ENCODE data around the gene PRR7.

The PRR7 gene

DNA sequence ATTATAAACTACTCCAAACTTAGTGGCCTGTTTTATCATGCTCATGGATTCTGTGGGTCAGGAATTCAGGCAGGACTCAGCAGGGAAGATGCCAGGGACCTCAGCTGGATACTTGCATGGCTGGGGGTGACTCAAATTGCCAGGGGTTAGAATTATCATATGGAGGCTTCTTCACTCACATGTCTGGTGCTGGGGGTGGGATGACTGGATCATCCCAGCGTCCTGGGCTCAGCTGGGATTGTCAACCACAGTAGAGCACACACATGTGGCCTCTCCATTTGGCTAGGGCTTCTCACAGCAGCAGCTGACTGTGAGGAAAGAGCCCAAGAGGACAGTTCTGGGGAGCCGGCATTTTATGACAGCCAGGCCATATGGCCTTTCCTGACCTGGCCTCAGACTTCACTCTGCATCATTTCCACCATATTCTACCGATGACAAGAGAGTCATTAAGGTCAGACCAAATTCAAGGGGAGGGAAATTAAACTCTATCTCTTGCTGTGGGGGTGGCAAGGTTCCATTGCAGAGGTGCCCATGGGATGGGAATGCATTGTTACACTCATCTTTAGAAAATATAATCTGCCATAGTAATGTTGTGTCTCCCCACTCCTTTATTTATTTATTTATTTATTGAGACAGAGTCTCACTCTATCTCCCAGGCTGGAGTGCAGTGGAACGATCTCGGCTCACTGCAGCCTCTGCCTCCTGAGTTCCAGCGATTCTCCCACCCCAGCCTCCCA lies 25.4 kb upstream of the PRR7 start:
- DNase-seq (ENCODE audit: low read depth in 2 of 3, low spot score in 2 of 3): no peak

DNA sequence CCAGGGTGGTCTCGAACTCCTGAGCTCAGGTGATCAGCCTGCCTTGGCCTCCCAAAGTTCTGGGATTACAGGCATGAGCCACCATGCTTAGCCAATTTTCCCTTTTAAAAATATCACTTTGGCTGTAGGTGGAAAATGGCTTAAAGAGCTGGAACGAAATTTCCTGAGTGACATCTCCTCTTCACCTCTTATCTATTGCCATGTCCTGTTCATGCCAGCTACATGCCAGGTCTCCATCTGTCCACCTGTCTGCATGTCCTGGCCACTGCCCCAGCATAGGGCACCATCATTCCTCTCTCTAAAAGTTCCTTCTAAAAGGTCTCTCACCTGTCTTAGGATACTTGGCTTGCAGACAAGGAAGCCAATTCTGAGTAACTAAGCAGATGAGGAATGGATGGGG lies 22.9 kb upstream of the PRR7 start:
- DNase-seq (ENCODE audit: low read depth in 2 of 3, low spot score in 2 of 3): no peak

- no peak for DNase-seq (ENCODE audit: low read depth in 2 of 3, low spot score in 2 of 3)
Observed at GRCh38 chr5:177425196-177425800, 21.3 kb upstream of the PRR7 start.

GRCh38 chr5:177425801-177426565 lies 20.6 kb upstream of the PRR7 start:
- peak; percentile 96 to 98 (median 97) for DNase-seq (ENCODE audit: low read depth in 2 of 3, low spot score in 2 of 3)

- DNase-seq (ENCODE audit: low read depth in 2 of 3, low spot score in 2 of 3): peak in 1 of 3 experiments; percentile 46
Observed at GRCh38 chr5:177426566-177427210, 19.9 kb upstream of the PRR7 start, which contains the start of gene GRK6. Gene GRK6 (plus strand): TSS chr5:177426676. CDS start chr5:177426846, 170 bp downstream.

DNA sequence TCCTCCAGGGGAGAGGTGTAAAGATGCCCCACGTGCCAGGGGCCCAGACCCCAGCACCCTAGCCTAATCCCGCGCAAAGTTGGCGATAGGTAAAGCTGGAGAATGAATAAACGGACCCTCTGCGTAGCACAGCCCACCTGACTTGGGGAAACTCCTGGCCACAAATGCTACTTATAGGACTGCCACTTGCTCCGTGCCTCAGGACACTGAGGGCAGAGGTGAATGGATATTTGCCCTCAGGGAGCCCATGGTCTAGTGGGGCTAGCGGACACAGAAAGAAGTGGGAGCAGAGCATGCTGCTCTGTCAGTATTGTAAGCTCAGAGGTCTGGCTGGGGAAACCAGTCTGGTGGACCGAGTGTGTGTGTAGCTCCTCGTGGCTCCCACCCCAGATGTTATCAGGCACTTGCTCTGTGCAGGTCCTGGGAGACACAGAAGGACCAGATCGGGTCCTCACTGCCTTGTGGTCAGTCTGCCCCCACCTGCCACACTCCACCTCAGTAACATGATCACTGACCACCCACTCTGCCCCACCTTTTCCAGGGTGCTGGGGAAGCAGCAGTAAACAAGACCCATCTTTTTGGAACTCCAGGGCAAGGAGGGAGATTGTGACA lies 19.3 kb upstream of the PRR7 start:
- DNase-seq (ENCODE audit: low read depth in 2 of 3, low spot score in 2 of 3): no peak

DNA sequence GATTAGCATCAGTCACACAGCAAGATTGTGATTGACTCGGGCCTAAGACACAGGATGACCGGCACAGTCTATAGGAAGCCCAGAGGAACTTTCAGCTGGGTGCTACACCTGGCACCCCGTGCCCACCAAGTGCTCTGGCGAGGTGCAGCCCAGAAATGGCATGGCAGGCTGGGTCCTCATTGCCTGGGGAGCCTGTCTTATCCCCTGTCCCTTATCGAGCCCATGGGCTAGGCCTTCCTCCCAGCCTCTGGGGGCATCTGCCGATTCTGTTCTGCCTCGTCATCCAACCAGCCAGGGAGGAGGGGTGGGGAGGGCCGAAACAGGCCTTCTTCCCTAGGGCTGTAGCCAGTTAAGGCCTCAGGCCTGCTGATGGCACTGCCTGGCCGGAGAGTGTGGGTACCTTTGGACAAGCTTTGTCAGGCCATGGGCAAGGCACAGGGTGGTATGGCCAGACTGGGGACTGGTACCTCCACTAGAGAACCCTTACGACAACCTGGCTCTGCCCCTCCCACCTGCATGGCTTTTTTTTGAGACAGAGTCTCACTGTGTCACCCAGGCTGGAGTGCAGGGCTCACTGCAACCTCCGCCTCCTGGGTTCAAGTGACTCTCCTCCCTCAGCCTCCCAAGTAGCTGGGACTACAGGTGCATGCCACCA lies 18.6 kb upstream of the PRR7 start:
- DNase-seq (ENCODE audit: low read depth in 2 of 3, low spot score in 2 of 3): no peak

DNA sequence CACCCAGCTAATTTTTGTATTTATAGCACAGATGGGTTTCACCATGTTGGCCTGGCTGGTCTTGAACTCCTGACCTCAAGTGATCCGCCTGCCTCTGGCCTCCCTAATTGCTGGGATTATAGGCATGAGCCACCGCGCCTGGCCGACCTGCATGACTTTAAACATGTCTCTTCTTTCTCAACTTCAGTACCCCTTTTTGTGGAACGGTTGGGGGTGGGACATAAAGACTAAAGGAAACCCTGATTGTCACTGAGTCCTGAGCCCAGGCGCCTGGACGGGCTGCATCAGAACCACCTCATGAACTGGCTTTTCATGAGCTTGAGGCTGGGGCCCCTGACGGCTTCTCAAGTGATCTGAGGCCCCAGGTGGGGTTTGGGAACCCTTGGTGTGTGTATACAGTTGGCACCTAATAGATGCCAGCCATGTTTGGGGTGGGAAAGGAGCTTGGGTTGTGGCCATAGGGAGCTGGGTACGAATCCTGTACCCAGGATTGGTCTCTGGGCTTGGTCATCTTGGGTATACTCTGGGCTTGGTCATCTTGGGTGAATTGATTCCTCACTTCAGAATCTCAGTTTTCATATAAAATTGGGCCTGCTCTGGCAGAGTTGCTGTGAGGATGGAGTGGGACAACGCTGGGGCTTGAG lies 17.9 kb upstream of the PRR7 start:
- no peak for DNase-seq (ENCODE audit: low read depth in 2 of 3, low spot score in 2 of 3)

DNA sequence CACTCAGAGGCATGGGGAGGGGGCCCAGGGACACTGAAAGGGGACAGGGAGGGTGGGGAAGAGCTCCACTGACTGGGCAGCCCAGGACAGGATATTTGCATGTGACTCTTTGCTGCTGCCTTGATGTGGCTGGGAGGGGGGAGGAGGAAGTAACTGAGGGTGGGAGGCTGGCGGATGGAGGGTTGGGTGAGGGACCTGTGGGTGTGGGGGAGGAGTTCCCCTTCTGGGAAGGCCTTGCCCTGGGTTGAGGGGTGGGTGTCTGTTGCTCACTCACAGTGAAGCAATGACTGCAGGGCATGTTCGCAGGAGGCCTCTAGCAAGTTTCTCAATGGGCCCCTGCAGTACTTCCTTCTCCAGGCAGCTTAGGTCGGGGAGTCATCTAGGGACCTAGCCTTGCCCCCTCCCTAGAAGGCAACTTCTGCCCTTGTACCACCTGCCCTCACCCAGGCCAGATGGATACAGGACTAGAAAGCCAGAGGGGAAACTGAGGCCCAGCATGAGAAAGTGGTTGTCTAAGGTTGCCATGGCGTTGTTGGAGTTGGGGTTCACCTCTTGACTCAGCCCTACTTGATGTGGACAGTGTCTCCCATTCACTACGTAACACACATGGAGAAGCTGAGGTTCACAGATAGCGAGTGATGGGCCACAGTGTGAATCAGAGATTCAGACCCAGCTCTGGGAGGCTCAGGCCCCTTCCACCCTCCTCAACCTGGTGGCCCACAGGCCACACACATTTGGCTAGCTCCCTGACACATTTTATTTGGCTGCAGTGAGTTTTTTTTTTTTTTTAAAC lies 17.2 kb upstream of the PRR7 start:
- peak in 1 of 3 experiments; percentile 71 for DNase-seq (ENCODE audit: low read depth in 2 of 3, low spot score in 2 of 3)

GRCh38 chr5:177430140-177430951 lies 16.3 kb upstream of the PRR7 start:
- no peak for DNase-seq (ENCODE audit: low read depth in 2 of 3, low spot score in 2 of 3)

GRCh38 chr5:177430972-177431316 lies 15.7 kb upstream of the PRR7 start:
- no peak for DNase-seq (ENCODE audit: low read depth in 2 of 3, low spot score in 2 of 3)

GRCh38 chr5:177431317-177432142 lies 15.1 kb upstream of the PRR7 start:
- peak in 1 of 3 experiments; percentile 66 for DNase-seq (ENCODE audit: low read depth in 2 of 3, low spot score in 2 of 3)

- no peak for DNase-seq (ENCODE audit: low read depth in 2 of 3, low spot score in 2 of 3)
Observed at GRCh38 chr5:177432143-177432838, 14.3 kb upstream of the PRR7 start.

DNA sequence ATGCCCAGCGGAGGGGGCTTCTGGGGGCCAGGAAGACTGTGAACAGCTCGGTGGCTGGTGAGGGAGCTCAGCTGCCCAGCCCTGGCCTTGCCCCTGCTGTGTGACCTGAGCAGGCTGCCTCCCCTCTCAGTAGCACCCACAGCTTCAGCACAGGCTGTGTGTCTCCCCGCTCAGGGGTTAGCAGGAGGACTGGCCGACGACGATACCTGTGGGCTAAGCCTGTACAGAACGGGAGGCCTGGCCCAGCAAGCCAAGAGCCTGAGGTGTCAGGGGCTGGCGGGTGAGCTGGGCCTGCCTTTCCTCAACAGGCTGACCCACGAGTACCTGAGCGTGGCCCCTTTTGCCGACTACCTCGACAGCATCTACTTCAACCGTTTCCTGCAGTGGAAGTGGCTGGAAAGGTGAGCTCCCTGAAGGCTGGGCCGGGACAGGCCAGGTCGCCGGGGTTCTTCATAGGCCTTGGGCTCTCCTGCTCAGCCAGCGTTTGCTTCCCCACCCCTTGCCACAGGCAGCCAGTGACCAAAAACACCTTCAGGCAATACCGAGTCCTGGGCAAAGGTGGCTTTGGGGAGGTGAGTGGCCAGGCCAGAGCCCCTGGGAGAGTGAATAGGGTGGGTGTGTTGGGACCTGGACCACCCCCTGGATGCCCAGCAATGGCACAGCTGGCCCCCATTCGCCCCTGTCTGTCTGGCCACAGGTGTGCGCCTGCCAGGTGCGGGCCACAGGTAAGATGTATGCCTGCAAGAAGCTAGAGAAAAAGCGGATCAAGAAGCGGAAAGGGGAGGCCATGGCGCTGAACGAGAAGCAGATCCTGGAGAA lies 13.6 kb upstream of the PRR7 start:
- DNase-seq (ENCODE audit: low read depth in 2 of 3, low spot score in 2 of 3): no peak

- no peak for DNase-seq (ENCODE audit: low read depth in 2 of 3, low spot score in 2 of 3)
Observed at GRCh38 chr5:177433658-177434217, 12.9 kb upstream of the PRR7 start.

- DNase-seq (ENCODE audit: low read depth in 2 of 3, low spot score in 2 of 3): no peak
Observed at GRCh38 chr5:177434437-177434836, 12.2 kb upstream of the PRR7 start.
